Lung (tissue), 12 donors: ENCODE data around the gene C2CD4A. TPM values are rescaled to one million over a fixed set of nuclear protein-coding genes. Genes with fewer than 3 reads are reported as not detected.

ENCODE experiments used
- ATAC-seq: fragments of 200-7000 bp; cut with Tn5 transposase; one replicate; pipeline ENCODE4 v1.9.1; 2020; ENCODE audit warnings: moderate number of reproducible peaks; ENCODE audit not compliant: insufficient read depth, low FRiP score
- DNase-seq, 3 donors: peaks; one replicate each; pipeline ENCODE4 v3.0.0-alpha.2; 2013 to 2017
- H3K27ac ChIP-seq, 2 donors: one replicate each; pipeline ENCODE4 v1.5.1; 2013; ENCODE audit warnings: mild to moderate bottlenecking in 2 of 2, moderate library complexity in 2 of 2, control low read depth in 1 of 2, inconsistent platforms in 1 of 2, low read depth in 1 of 2, low read length in 1 of 2
- H3K27me3 ChIP-seq, 3 donors: one replicate each; pipeline ENCODE4 v1.5.1; 2013; ENCODE audit warnings: low read length in 2 of 3; ENCODE audit not compliant: control insufficient read depth in 3 of 3, insufficient read depth in 3 of 3
- H3K36me3 ChIP-seq, 4 donors: one replicate each; pipeline ENCODE4 v1.5.1; 2013; ENCODE audit warnings: low read length in 4 of 4, mild to moderate bottlenecking in 1 of 4, moderate library complexity in 1 of 4; ENCODE audit not compliant: control insufficient read depth in 4 of 4, insufficient read depth in 4 of 4
- H3K4me1 ChIP-seq, 5 donors: one replicate each; pipeline ENCODE4 v1.5.1; 2013; ENCODE audit warnings: low read length in 5 of 5, mild to moderate bottlenecking in 2 of 5, moderate library complexity in 1 of 5; ENCODE audit not compliant: control insufficient read depth in 5 of 5, insufficient read depth in 5 of 5
- H3K4me3 ChIP-seq: one replicate; pipeline ENCODE4 v1.5.1; 2013; ENCODE audit warnings: mild to moderate bottlenecking, control low read depth, moderate library complexity
- H3K9ac ChIP-seq, 2 donors: one replicate each; pipeline ENCODE4 v1.5.1; 2013; ENCODE audit warnings: low read length in 2 of 2, control low read depth in 1 of 2; ENCODE audit not compliant: insufficient read depth in 1 of 2
- H3K9me3 ChIP-seq, 4 donors: one replicate each; pipeline ENCODE4 v1.5.1; 2013; ENCODE audit warnings: low read length in 3 of 4, mild to moderate bottlenecking in 1 of 4, moderate library complexity in 1 of 4; ENCODE audit not compliant: control insufficient read depth in 4 of 4, insufficient read depth in 3 of 4
- CTCF ChIP-seq: IDR thresholded peaks from 2 replicates; pipeline ENCODE4 v1.5.1; 2012; ENCODE audit warnings: mild to moderate bottlenecking; ENCODE audit errors: control extremely low read depth, extremely low read depth
- WGBS, 2 donors: extraction: QIAGEN DNeasy Blood & Tissue Kit; methylation state at CpG; one replicate each; pipeline ENCODE4 v1.1.7; 2013; 5-methylcytosine and 5-hydroxymethylcytosine counted together
- polyA plus RNA-seq, 2 donors: library from polyadenylated mRNA; stranded (reverse); fragments of 200-250 nt; gene quantifications; one replicate each; pipeline ENCODE4 v1.2.1, GENCODE V29; 2013
- total RNA-seq, 2 donors: library from RNA; depleted of rRNA in 1 of 2; stranded (reverse); fragments of >200 nt in 1 of 2; gene quantifications; one replicate each; pipeline ENCODE4 v1.2.1, GENCODE V29; 2014 to 2021
- donor health status: control.
- donor health status: control.
- donor health status: Bipolar disorder and iron deficiency.
- donor health status: healthy.
- donor health status: DM: yes; HTN: yes; CAD: no.

The C2CD4A gene
- total and polyA plus RNA-seq, 4 donors, result 0.31 to 0.86 (median 0.51) TPM

- Histone ChIP-seq H3K36me3 (no peaks in the 10 kb centered on the region), H3K4me3 (peak overlapping the region; percentile 59), H3K27ac (peak overlapping the region; percentile 58 to 94), H3K9ac (peak overlapping the region in 1 of 2 donors; percentile 72), H3K27me3 (peaks cover 0 to 41% (median 18%) of the 10 kb centered on the region in 3 donors), H3K4me1 (peaks cover 0 to 12% (median 5%) of the 10 kb centered on the region in 5 donors), H3K9me3 (no peaks in the 10 kb centered on the region)
- ATAC-seq (no peak), DNase-seq (no peak)
- no peak for TF ChIP-seq CTCF
- WGBS, 2 donors, result 9% methylated on average over 12 of the region's 12 CpGs
These were observed 5.9 kb upstream of the C2CD4A start for GRCh38 chr15:62060896-62061280.

GRCh38 chr15:62063825-62064635 is 2.7 kb upstream of the C2CD4A start:
- H3K36me3 ChIP-seq, result no peaks in the 10 kb centered on the region
- no peak for ATAC-seq

GRCh38 chr15:62067448-62068044 is 769 bp downstream of the C2CD4A start:
- ATAC-seq (peak; percentile 28), DNase-seq (peak in 1 of 3 donors; percentile 17)
- peaks cover 0 to 57% (median 46%) of the 10 kb centered on the region in 3 donors for H3K27me3 ChIP-seq
- WGBS, 2 donors, result 2% methylated on average over 46 to 62 of the region's 62 CpGs
- no peaks in the 10 kb centered on the region for H3K36me3 ChIP-seq
- no peak overlapping the region for H3K27ac ChIP-seq
- H3K9me3 ChIP-seq, result no peaks in the 10 kb centered on the region
- H3K4me3 ChIP-seq, result peak overlapping the region; percentile 65
- no peak for TF ChIP-seq CTCF
- no peak overlapping the region for H3K9ac ChIP-seq
- peaks cover 0 to 13% (median 3%) of the 10 kb centered on the region in 5 donors for H3K4me1 ChIP-seq

More at GRCh38 chr15:62063825-62064635, 2.7 kb upstream of the C2CD4A start:
- Histone ChIP-seq H3K27me3 (peaks cover 0 to 59% (median 40%) of the 10 kb centered on the region in 3 donors), H3K4me3 (no peak overlapping the region), H3K27ac (peak overlapping the region in 1 of 2 donors; percentile 55), H3K4me1 (peaks cover 0 to 21% (median 4%) of the 10 kb centered on the region in 5 donors), H3K9me3 (no peaks in the 10 kb centered on the region), H3K9ac (no peak overlapping the region)
- TF ChIP-seq CTCF, result no peak
- peak; percentile 24 to 78 (median 59) for DNase-seq
- 63 to 75% methylated on average over 6 of the region's 6 CpGs for WGBS, 2 donors
